IPS DF 19.7 (cell line): ENCODE results near the gene TFF3.

Experiments
- DNase-seq: peaks from one replicate; pipeline ENCODE4 v3.0.0-alpha.2; 2013; ENCODE audit warnings: low read depth, low spot score

Gene TFF3

GRCh38 chr21:42346866-42347600, 31.8 kb upstream of the TFF3 start:
- DNase-seq = no peak

- no peak for DNase-seq
Measured at GRCh38 chr21:42346441-42346840, 31.2 kb upstream of the TFF3 start.

- no peak for DNase-seq
Measured at GRCh38 chr21:42344631-42345030, 29.4 kb upstream of the TFF3 start.

GRCh38 chr21:42343963-42344510, 28.8 kb upstream of the TFF3 start:
- DNase-seq = no peak

GRCh38 chr21:42343556-42343955, 28.3 kb upstream of the TFF3 start:
- no peak for DNase-seq

DNA sequence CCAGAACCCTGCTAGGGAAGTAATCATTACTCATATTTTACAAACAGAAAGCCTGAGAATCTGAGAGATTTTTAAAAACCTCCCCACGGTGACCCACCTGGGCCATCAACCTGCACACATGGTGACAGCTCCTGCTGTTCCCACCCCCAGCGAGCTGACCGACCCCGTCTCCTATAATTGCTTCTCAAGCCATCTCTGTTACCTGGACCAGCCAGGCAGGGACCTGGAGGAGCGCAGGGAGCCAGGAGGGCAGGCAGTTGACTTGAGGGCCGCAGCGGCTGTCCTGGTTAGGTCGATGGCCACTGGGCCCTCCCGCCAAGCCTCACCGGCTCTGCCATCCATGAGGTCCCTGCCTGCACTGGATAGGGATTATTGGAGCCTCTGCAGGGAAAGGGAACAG, 27.9 kb upstream of the TFF3 start:
- DNase-seq = no peak

GRCh38 chr21:42341776-42342542, 26.8 kb upstream of the TFF3 start:
- no peak for DNase-seq

- no peak for DNase-seq
Measured at GRCh38 chr21:42340187-42341050, 25.2 kb upstream of the TFF3 start.

DNA sequence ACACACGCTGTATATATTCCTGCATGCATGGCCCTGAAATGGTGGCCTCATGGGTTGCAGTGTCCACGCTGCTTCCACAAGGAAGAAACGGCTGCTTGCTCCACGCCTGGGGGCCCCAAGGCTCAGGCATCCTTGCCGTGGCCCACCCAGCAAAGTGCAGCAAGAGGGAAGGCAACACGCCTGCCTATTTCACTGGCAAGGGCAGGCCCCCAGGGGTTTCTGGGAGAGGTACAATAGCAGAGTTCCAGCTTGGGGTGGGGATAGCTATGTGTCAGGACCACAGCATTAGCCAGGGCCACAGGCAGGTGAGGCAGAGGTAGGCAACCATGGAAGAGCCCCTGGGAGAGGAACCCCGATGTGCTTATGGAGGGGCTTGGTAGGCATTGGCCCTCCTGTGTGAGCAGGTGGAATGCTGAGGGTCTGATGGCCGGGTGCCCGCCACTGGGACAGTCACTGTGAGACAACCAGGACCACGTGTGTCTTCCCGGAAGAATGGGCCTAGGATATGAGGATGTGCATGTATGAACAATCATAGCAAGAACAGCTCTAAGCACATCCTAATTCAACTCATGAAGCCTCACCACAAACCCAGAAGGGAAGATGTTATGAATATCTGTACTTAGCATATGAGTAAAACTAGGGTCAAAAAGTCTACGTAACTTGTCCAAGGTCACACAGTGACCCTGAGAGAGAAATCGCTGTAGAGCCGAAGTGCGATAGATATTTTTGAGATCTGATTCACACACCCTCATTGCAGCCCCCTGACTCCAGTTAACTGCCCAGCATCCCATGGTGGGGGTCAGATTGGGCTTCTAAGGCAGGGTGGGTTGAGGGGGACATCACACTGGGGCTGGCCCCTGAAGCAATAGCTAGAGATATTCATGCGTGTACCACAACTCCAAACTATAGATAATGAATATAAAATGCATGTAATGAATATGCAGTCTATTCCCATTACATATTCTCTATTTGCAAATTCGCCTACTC, 23.8 kb upstream of the TFF3 start:
- no peak for DNase-seq

GRCh38 chr21:42337830-42338728, 22.9 kb upstream of the TFF3 start:
- DNase-seq = peak; percentile 68

DNA sequence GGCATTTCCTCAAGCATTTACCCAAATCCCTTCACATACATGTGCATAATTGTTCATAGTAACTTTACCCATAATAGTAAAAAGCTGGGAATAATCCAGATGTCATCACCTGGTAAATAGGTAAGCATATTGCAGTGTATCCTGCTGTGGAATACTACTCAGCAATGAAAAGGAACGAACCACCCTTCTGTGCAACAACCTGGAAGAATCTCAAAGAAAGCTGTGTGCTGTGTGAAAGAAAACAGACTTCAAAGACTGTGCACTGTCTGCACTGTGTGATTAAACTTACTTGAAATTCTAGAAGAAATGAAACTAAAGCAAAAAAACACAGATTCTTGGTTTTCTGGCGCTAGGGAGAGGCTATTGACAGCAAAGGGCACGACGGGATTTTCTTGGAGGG, 22.1 kb upstream of the TFF3 start:
- DNase-seq = no peak

DNA sequence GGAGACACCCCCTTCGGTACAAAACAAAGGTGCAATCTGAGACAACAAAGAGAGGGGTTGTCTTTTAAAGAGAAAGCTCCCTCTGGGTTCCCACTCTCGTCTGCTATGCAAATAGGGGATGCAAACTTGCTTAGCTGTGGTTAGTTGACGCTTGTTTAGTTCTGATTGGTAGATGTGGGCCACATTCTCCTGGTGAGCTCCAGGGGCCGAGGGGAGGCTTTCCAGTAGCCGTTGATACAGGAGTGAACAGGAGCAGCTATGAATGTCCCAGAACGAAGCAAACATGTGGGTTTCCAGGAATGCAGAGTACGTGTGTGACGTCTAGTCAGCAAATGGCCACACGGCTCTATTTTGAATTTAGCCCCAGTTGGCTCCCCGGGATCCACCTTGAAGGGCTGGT, 20.8 kb upstream of the TFF3 start:
- peak; percentile 84 for DNase-seq

GRCh38 chr21:42332557-42333317, 17.5 kb upstream of the TFF3 start:
- DNase-seq = no peak

DNA sequence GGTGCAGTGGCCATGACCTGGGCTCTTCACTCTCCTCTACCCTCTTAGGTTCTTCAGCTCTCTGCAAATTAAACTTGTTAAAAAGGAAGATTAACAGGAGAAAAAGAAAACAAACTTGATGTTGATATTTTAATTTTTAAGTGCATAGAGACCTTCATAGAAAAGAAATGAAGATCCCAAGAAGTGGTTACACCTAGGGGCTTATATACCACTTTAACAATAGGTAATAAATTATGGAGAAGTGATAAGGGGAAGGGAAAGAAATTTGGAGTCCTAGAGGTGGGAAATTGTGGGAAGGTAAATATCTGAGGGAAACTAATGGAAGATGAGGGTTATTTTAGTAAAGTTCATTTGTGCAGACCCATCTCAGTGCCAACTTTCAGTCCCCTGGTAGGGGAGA, 16.5 kb upstream of the TFF3 start:
- no peak for DNase-seq

GRCh38 chr21:42330380-42331371, 15.5 kb upstream of the TFF3 start:
- DNase-seq = no peak

GRCh38 chr21:42324896-42325295, 9.7 kb upstream of the TFF3 start:
- no peak for DNase-seq

- no peak for DNase-seq
Measured at GRCh38 chr21:42321845-42322244, 6.6 kb upstream of the TFF3 start.

DNA sequence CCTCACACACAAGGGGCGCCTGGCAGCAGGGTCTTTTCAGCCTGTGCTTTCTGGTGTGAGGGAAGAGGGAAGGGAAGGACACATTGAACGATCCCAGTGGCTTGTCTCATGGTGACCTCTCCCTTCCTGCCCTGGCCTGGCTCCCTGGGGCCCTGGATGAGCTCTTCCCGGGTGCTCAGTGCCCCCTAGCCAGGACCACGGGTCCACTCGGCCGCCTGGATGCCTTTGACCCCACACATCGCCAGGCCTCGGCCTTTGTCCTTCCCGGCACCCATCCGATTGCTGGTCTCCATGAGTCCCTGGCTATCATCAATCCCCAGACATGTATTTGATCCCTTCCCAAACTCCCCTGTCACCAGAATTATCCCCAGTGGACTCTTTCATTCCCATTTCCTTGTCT, 6.0 kb upstream of the TFF3 start:
- DNase-seq = no peak
